ENCODE data around the gene FCMR. TPM values are rescaled to one million over a fixed set of nuclear protein-coding genes. Genes with fewer than 3 reads are reported as not detected.

FCMR gene
- total RNA-seq = 1 to 10 TPM in 1 of 4 donors, under 1 TPM in 2, not detected in 1; 0.88 to 4.2 (median 1.00) TPM

- WGBS, 2 donors = 43 to 55% methylated on average over 6 to 7 of the region's 7 CpGs
- no peaks in the 10 kb centered on the region for H3K9me3 ChIP-seq
- peaks cover 0 to 9% (median 6%) of the 10 kb centered on the region in 3 donors for H3K4me1 ChIP-seq
- peak within 1 kb of the TSS; percentile 35 to 73 (median 60) for H3K27ac ChIP-seq
- no peak for DNase-seq
- H3K27me3 ChIP-seq = no peaks in the 10 kb centered on the region
- intact Hi-C loops (cut with DNase I) = loop anchor here (5.0 kb wide), 1 partner anchor 55 kb away; no protein-coding TSS in a partner anchor
- H3K36me3 ChIP-seq = no peaks in the 10 kb centered on the region
- TF ChIP-seq CTCF (IDR thresholded peaks at IDR 0.05) (no peak), POLR2A (IDR thresholded peaks at IDR 0.05) (peak in 2 of 4 donors; percentile 18 to 70)
- H3K4me3 ChIP-seq = peak within 1 kb of the TSS in 2 of 4 donors; percentile 28 to 42
These were observed at the start of gene FCMR for GRCh38 chr1:206921772-206922265. TSS of gene FCMR (minus strand) at chr1:206921941. CDS start at chr1:206921854, 87 bp downstream.

GRCh38 chr1:206971029-206971655, 49.4 kb upstream of the FCMR start:
- DNase-seq = no peak
- 75 to 83% methylated on average over 2 of the region's 2 CpGs for WGBS, 2 donors
- TF ChIP-seq CTCF (IDR thresholded peaks at IDR 0.05) = no peak
- TF ChIP-seq POLR2A (IDR thresholded peaks at IDR 0.05) = no peak
- Histone ChIP-seq H3K9me3 (no peaks in the 10 kb centered on the region), H3K4me3 (no peak overlapping the region), H3K27ac (no peak overlapping the region), H3K36me3 (no peaks in the 10 kb centered on the region), H3K4me1 (peaks cover 0 to 10% (median 3%) of the 10 kb centered on the region in 3 donors), H3K27me3 (peaks cover 0 to 16% (median 0%) of the 10 kb centered on the region in 4 donors)
- intact Hi-C loops (cut with DNase I) = no loop called here

- Histone ChIP-seq H3K9me3 (no peaks in the 10 kb centered on the region), H3K27me3 (peaks cover 0 to 16% (median 0%) of the 10 kb centered on the region in 4 donors), H3K4me3 (no peak within 1 kb of the TSS), H3K27ac (no peak within 1 kb of the TSS), H3K4me1 (peaks cover 0 to 10% (median 3%) of the 10 kb centered on the region in 3 donors), H3K36me3 (no peaks in the 10 kb centered on the region)
- 66 to 80% methylated on average over 2 of the region's 2 CpGs for WGBS, 2 donors
- TF ChIP-seq CTCF (IDR thresholded peaks at IDR 0.05) = no peak
- no peak for TF ChIP-seq POLR2A (IDR thresholded peaks at IDR 0.05)
- intact Hi-C loops (cut with DNase I) = no loop called here
- DNase-seq = no peak
These were observed 48.7 kb upstream of the FCMR start, which contains the start of gene FCAMR for GRCh38 chr1:206970446-206970845. TSS of gene FCAMR (minus strand) at chr1:206970460. CDS start at chr1:206970125, 335 bp downstream.

GRCh38 chr1:206969090-206969489, 47.3 kb upstream of the FCMR start:
- WGBS, 2 donors = 14 to 47% methylated on average over 1 to 5 of the region's 5 CpGs
- TF ChIP-seq CTCF (IDR thresholded peaks at IDR 0.05) (no peak), POLR2A (IDR thresholded peaks at IDR 0.05) (no peak)
- Histone ChIP-seq H3K9me3 (no peaks in the 10 kb centered on the region), H3K27ac (no peak overlapping the region), H3K4me3 (no peak overlapping the region), H3K27me3 (peaks cover 0 to 16% (median 0%) of the 10 kb centered on the region in 4 donors), H3K36me3 (no peaks in the 10 kb centered on the region), H3K4me1 (peaks cover 0 to 10% (median 3%) of the 10 kb centered on the region in 3 donors)
- intact Hi-C loops (cut with DNase I) = no loop called here
- DNase-seq = no peak

- intact Hi-C loops (cut with DNase I) = no loop called here
- Histone ChIP-seq H3K4me3 (no peak overlapping the region), H3K4me1 (peaks cover 0 to 14% (median 3%) of the 10 kb centered on the region in 3 donors), H3K36me3 (no peaks in the 10 kb centered on the region), H3K27me3 (peaks cover 0 to 16% (median 0%) of the 10 kb centered on the region in 4 donors), H3K27ac (no peak overlapping the region), H3K9me3 (no peaks in the 10 kb centered on the region)
- TF ChIP-seq POLR2A (IDR thresholded peaks at IDR 0.05) = no peak
- no peak for TF ChIP-seq CTCF (IDR thresholded peaks at IDR 0.05)
- DNase-seq = no peak
- 52 to 72% methylated on average over 8 of the region's 8 CpGs for WGBS, 2 donors
These were observed 45.5 kb upstream of the FCMR start for GRCh38 chr1:206967096-206967849.
